IPS-18c (cell line): ENCODE measurements around the gene OR4C6.

Source experiments
- H3K4me3 ChIP-seq: 2 replicates; pipeline ENCODE4 v1.7.0; 2013; ENCODE audit warnings: low read depth, mild to moderate bottlenecking, low read length, moderate library complexity; ENCODE audit not compliant: insufficient read depth
- H3K9me3 ChIP-seq: one replicate; pipeline ENCODE4 v1.6.1; 2013; ENCODE audit warnings: mild to moderate bottlenecking, low read length, moderate library complexity; ENCODE audit not compliant: control insufficient read depth, insufficient read depth

Gene OR4C6

DNA sequence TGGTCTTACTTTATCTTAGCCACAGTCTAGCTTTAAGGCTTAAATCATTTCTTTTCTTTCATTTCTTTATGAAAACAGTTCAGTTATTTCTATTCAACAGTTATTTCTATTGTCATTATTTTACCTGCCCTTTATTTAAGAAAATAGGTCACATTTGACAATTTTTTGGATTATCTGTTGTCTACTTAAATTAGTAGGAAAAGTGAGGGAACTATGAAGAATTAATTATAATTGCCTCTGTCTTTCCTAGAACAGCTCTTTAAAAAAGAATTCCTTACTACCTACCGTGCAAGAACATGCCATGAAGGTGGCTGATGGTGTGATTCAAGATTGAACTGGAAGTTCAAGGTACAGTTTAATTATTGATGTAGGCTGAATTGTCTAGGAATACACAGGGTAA, at the start of gene OR4C6:
TSS of gene OR4C6 (plus strand) at position 301 of the 400 bp plus-strand sequence. CDS start 2,966 bp downstream, outside the sequence.
- peaks cover 19% of the 10 kb centered on the region for H3K9me3 ChIP-seq
- H3K4me3 ChIP-seq: no peak within 1 kb of the TSS

DNA sequence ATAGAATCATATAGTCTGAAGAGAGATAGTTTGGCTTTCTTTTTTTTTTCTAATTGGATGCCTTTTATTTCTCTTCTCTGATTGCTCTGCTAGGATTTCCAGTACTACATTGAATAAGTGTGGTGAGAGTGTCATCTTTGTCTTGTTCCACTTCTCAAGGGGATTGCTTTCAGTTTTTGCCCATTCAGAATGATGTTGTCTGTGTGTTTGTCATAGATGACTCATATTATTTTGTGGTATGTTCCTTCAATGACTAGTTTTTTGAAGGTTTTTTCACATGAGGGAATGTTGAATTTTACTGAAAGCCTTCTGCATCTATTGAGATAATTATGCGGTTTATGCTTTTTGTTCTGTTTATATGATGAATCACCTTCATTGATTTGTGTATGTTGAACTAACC, 37.5 kb upstream of the OR4C6 start:
- peaks cover 3% of the 10 kb centered on the region for H3K9me3 ChIP-seq
- H3K4me3 ChIP-seq: no peak overlapping the region

DNA sequence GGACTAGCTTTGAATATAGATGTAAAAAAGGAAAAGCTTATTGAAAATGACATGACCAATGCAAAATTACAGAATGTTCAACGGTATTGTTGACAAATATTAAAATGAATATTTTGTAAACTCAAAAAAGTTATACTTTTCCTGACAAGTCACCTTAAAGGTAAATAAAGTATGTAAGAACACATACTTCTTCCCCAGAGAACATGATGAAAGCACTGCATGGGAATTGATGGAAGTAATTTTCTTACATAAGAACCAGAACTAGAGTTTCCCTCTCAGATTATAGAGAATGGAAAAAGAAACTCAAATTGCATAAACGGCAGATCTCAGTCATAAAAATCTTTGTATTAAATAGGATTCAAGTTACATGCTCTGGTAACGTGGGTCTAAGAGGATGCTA, 27.2 kb upstream of the OR4C6 start, which contains the start of gene OR4P4:
TSS of gene OR4P4 (plus strand) at position 301 of the 400 bp plus-strand sequence.
- Histone ChIP-seq H3K4me3 (no peak within 1 kb of the TSS), H3K9me3 (no peaks in the 10 kb centered on the region)

DNA sequence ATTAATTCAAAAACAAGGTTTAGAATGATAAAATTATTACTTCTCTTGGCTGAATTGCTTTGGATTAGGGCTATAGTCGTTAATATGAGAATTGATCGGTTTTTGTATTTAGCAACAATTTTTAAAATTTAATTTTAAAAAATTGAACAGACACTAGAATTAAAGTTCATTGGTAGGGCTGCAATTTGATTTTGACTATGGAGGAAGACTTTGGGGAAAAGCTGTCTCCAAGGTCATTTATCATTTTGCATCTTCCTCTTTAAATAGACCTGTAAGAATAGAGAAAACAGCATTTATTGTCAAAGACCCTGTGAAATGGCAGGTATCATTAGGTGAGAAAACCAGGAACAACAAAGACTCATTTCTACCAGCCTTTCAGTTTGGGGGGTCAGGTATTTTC, 14.0 kb upstream of the OR4C6 start, which contains the start of gene OR4S2:
TSS of gene OR4S2 (plus strand) at position 301 of the 400 bp plus-strand sequence. CDS start 2,577 bp downstream, outside the sequence.
- peaks cover 5% of the 10 kb centered on the region for H3K9me3 ChIP-seq
- no peak within 1 kb of the TSS for H3K4me3 ChIP-seq

DNA sequence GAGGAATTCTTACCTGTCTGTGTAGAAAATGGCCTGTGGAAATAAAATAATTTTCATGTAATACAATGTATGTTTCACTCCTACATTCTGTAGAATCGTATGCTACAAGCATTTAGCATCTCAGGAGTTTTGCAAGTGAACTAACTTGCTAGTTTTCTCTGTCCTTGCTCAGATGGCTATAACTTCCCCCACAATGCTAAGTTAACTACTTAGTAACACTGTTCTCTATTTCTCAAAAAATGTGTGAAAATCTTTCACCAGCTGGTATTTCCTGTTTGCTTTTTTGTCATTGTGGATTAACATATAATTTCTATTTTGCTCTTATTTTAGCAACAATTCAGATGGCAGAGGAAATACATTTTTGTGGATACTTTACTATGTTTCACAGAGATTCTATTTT, 9.4 kb upstream of the OR4C6 start:
- no peak overlapping the region for H3K4me3 ChIP-seq
- H3K9me3 ChIP-seq: peaks cover 5% of the 10 kb centered on the region

DNA sequence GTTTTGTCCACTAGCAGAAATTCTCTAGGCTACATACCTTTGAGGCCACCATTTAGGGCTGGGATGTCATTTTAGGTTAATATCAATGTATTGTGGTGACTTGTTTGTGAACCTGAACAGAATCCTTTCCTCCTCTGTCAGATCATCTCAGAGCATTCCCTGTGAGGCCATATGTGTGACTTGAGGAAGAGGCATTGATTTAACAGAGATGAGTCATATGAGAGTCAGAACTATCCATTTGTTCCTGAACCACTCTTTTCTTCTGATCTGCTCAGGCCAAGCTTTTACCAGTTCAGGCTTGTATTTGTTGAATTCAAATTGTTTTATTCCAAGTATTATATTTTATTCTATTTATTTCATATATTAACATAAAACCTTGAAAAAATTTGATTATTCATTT, 6.9 kb upstream of the OR4C6 start:
- Histone ChIP-seq H3K9me3 (peaks cover 10% of the 10 kb centered on the region), H3K4me3 (no peak overlapping the region)

DNA sequence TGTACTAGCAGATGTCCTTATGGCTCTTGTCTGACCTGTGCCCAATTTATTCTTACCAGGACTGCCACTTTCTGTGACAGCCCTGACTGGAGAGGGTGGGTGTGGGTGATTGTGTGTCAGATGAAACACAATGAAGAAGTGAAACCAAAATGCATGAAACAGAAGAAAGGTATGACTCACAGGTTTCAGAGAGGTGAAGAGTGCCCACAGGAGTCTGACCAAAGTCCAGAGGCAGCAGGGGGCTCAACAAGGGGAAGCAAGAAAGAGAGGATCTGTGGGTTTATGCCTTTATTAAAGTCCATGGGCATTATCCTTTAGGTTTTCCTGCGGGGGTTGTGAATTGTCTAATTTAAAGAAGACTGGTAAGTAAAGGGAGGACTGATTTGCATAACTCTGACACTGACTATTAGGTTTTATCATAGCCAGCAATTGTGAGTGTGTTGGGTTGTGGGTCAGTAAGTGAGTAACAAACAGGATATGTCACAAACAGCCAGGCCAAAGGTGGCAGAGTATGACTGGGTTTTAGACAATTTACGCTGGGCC, 3.9 kb upstream of the OR4C6 start:
- H3K9me3 ChIP-seq: peaks cover 7% of the 10 kb centered on the region
- no peak overlapping the region for H3K4me3 ChIP-seq

DNA sequence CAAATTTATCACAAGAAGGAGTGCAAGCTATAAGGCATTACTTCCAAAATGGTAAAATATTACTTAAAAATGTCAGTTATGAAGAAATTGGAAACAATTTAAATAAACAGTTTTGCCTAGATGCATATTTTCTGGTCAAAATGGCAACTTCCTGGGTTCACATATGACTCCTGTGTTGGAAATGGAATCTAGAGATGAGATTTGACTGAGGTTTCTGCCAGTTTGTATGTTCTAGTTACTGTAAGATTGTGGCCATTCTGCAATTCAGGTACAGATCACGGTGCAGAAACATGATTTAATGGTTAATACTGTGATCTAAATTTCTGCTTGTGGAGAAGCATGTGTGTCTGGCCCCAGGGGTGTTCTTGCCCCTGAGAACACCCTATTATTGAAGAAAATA, 3.4 kb upstream of the OR4C6 start:
- no peak overlapping the region for H3K4me3 ChIP-seq

DNA sequence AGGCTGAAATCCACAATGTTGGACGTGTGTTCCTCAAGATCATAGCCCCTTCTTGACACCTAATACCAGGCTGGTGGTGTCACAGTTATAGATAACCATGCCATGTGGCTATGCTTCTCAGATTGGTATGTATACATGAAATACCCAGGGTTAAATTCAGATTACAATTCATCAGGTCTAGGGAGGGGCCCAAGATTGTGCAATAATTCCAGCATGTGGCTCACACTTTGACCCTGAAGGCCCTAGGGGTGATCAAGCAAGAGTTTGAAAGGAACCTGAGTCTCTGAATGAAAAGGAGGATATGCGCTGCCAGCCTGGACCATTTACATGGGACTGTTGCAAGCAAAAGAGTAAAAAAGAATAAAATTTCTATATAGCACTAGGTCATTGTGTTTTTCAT, 7.4 kb downstream of the OR4C6 start:
- no peak overlapping the region for H3K4me3 ChIP-seq
- H3K9me3 ChIP-seq: peaks cover 9% of the 10 kb centered on the region

More for the DNA sequence above, 3.4 kb upstream of the OR4C6 start:
- peaks cover 7% of the 10 kb centered on the region for H3K9me3 ChIP-seq

DNA sequence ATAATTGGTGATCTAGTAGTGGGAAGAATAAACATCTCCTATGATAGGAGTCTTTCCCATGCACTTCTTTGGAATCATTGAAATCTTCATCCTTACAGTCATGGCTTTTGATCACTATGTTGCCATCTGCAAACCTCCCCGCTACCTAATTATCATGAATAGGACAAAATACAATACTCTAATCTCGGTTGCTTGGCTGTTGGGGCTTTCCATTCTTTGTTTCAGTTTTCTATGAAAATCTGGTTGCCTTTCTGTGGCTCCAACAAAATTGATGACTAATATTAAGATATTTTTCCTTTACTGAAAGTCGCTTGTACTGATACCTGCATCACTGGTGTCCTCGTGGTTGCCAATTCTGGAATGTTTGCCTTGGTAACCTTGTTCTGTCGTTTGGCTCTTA, 11.9 kb downstream of the OR4C6 start:
- peaks cover 4% of the 10 kb centered on the region for H3K9me3 ChIP-seq
- H3K4me3 ChIP-seq: no peak overlapping the region

DNA sequence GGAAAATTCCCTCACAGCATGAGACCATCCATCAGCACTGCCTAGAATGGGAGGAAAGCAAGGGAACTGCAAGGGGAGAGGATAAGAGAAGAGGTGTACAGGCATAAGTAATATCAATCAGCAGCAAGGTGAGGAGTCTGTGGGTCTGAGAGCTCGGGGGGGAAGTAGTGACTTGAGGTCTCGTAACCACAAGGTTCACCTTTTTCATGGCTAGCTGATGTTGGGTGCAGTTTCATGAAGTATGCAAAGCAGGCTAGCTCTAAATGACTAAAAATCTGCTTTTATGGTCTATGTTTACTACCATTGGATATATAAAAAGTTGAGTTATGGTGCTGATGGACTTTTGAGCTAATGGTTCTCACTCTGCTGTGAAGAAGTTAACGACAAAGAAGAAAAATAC, 35.8 kb downstream of the OR4C6 start:
- Histone ChIP-seq H3K4me3 (no peak overlapping the region), H3K9me3 (peaks cover 19% of the 10 kb centered on the region)

DNA sequence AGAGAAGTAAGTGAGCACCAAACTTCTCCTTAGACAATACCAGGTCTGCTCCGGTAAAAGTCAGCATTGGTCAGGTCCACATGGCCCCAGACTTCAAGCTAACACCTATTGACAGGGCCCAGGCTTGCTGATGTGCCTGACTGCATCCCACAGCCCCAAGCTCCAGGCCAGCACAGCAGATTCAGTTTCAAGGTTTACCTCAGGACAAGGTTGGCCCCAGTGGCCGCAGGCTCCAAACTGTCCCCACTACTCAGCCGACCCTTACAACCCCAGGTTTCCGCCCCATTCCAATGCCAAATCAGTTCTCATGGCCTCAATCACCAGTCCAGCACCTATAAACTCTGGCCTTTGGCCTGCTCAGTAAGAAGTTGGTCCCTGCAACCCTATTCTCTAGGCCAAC, 39.4 kb downstream of the OR4C6 start:
- Histone ChIP-seq H3K9me3 (peaks cover 13% of the 10 kb centered on the region), H3K4me3 (no peak overlapping the region)

DNA sequence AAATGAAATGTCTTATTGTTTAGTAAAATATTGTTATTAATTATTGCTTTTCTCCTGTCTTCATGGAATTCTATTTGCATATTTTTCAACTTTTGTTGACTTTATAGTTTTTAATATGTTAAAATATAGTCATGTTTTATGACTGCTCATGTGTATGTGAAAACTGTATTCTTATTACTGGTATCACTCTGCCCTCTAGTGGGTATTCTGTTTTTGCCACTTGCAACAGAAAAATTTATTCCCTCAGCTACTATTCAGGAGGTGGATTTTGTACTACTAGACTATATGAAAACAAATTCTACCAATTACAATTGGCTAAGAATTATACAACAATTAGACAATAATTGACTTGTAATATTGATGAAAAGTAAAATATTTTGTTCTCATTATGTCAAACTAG, 45.0 kb downstream of the OR4C6 start:
- Histone ChIP-seq H3K9me3 (peaks cover 6% of the 10 kb centered on the region), H3K4me3 (no peak overlapping the region)

DNA sequence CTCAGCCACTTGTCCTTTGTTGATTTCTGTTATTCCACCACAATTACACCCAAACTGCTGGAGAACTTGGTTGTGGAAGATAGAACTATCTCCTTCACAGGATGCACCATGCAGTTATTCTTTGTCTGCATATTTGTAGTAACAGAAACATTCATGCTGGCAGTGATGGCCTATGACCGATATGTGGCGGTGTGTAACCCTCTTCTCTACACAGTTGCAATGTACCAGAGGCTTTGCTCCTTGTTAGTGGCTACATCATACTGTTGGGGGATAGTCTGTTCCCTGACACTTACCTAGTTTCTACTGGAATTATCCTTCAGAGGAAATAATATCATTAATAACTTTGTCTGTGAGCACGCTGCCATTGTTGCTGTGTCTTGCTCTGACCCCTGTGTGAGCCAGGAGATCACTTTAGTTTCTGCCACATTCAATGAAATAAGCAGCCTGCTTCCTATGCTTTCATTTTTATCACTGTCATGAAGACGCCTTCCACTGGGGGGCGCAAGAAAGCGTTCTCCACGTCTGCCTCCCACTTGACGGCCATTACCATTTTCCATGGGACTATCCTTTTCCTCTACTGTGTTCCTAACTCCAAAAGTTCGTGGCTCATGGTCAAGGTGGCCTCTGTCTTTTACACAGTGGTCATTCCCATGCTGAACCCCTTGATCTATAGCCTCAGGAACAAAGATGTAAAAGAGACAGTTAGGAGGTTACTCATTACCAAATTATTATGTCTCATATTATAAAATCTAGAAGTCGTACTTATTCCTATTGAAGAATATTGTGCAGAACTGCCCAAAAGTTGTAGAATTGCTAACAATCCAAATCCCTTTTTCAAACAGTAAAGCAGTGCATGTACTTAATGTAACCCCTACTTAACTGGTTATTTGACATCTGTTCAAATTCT, 53.2 kb downstream of the OR4C6 start:
- no peak overlapping the region for H3K4me3 ChIP-seq
- peaks cover 11% of the 10 kb centered on the region for H3K9me3 ChIP-seq
